SU-DHL-6 (cell line): ENCODE results near the gene TTBK1.

Source experiments
- CTCF ChIP-seq: fragments of 200-600 bp; sonication (generic); IDR thresholded peaks from one replicate; pipeline ENCODE4 v1.5.1; 2017; ENCODE audit warnings: antibody characterized with exemption, mild to moderate bottlenecking, low read length, moderate library complexity; ENCODE audit not compliant: insufficient read depth, poor library complexity, severe bottlenecking
- EZH2phosphoT487 ChIP-seq: fragments of 200-600 bp; sonication (generic), shearing (Covaris generic); conservative IDR thresholded peaks from 2 replicates; pipeline ENCODE4 v1.6.1; 2018; ENCODE audit warnings: mild to moderate bottlenecking, antibody characterized with exemption, low read length, moderate library complexity, mixed read lengths

DNA sequence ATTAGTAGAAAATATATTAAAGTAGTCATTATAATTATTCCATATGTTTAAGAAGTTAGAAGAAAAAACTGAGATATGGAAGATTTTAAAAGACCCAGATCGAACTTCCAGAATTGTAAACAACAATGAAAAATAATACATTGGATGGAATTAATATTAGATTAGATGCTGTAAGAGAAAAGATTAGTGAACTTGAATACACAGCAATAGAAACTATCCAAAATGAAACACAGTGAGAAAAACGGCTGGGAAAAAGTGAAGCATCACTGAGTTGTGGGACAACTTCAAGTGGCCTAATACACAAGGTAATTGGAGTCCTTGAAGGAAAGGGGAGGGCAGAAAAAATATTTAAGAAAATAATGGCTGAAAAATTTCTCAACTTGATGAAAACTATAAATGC, 4.2 kb upstream of the TTBK1 start:
- TF ChIP-seq CTCF, result no peak
- TF ChIP-seq EZH2phosphoT487, result no peak
